ENCODE data around the gene KRT78. TPM values are rescaled to one million over a fixed set of nuclear protein-coding genes. Genes with fewer than 3 reads are reported as not detected.
A peak's percentile ranks its signal among the peaks of the same experiment; 100 is the strongest.

The KRT78 gene
- total RNA-seq, 6 experiments from 2014 or later: 0.30 TPM; not detected in 5

DNA sequence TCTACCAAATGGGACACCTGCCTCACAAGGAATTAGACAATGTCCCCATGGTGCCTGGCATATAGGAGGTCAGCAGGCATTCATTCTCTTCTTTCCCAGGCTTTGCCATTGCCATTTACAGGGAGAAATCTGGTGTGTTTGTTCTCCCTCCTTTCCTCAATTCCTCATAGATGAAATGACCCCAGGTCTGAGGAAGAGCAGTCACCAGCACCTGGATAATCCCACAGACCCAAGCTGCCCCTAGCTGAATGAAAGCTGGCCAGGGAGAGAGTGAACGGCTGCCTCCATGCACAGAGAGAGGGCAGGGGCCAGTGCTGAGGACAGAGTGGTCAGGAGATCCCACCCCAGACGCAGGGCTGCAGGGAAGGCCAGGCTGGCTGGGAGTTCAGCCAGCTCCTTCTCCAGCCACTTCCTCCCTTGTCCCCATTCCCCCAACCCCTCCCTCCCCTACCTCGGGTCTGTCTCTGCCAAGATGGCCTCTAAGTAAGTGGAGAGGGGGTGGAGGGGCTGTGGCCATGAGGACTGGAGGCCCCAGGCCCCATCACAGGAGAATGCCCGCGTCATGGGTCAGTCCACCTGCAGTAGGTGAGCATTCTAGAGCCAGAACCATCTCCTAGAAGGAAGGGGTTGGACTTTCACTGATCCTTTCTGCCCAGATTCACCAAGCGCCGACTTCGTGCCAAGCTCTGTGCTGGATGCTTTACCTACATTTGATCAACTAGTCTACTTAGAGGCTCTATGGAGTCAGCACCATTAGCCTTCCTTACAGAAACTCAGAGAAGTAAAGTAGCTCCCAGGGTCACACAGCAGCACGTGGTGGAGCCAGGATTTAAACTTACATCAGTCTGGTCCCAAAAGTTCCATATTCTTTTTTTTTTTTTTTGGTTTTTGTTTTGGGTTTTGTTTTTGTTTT, 32.9 kb downstream of the KRT78 start:
- Mint-ChIP-seq H3K4me3 (no peak overlapping the region), H3K27ac (no peak overlapping the region), H3K27me3 (ENCODE audit: insufficient read depth) (peaks cover 55% of the 10 kb centered on the region), H3K4me1 (ENCODE audit: low read depth) (peaks cover 9% of the 10 kb centered on the region), H3K36me3 (ENCODE audit: low read depth) (no peaks in the 10 kb centered on the region), H3K9me3 (no peaks in the 10 kb centered on the region)
- DNase-seq: no peak
- TF ChIP-seq, protein P1, sequence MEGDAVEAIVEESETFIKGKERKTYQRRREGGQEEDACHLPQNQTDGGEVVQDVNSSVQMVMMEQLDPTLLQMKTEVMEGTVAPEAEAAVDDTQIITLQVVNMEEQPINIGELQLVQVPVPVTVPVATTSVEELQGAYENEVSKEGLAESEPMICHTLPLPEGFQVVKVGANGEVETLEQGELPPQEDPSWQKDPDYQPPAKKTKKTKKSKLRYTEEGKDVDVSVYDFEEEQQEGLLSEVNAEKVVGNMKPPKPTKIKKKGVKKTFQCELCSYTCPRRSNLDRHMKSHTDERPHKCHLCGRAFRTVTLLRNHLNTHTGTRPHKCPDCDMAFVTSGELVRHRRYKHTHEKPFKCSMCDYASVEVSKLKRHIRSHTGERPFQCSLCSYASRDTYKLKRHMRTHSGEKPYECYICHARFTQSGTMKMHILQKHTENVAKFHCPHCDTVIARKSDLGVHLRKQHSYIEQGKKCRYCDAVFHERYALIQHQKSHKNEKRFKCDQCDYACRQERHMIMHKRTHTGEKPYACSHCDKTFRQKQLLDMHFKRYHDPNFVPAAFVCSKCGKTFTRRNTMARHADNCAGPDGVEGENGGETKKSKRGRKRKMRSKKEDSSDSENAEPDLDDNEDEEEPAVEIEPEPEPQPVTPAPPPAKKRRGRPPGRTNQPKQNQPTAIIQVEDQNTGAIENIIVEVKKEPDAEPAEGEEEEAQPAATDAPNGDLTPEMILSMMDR (IDR thresholded peaks at IDR 0.05): no peak

DNA sequence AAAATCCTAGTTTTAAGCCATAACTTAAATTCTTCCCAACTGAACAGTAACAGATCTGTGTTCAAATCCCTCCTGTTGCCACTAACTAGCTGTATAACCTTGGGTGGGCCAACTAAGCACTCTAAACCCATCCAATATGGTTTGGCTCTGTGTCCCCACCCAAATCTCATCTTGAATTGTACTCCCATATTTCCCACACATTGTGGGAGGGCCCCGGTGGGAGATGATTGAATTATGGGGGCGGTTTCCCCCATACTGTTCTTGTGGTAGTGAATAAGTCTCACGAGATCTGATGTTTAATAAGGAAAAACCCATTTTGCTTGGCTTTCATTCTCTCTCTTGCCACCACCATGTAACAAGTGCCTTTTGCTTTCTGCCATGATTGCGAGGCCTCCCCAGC, 33.6 kb downstream of the KRT78 start:
- Mint-ChIP-seq H3K9me3 (no peaks in the 10 kb centered on the region), H3K27ac (no peak overlapping the region), H3K36me3 (ENCODE audit: low read depth) (no peaks in the 10 kb centered on the region), H3K27me3 (ENCODE audit: insufficient read depth) (peaks cover 50% of the 10 kb centered on the region), H3K4me3 (no peak overlapping the region), H3K4me1 (ENCODE audit: low read depth) (peaks cover 9% of the 10 kb centered on the region)
- DNase-seq: no peak
- TF ChIP-seq, protein P1 (IDR thresholded peaks at IDR 0.05): no peak

DNA sequence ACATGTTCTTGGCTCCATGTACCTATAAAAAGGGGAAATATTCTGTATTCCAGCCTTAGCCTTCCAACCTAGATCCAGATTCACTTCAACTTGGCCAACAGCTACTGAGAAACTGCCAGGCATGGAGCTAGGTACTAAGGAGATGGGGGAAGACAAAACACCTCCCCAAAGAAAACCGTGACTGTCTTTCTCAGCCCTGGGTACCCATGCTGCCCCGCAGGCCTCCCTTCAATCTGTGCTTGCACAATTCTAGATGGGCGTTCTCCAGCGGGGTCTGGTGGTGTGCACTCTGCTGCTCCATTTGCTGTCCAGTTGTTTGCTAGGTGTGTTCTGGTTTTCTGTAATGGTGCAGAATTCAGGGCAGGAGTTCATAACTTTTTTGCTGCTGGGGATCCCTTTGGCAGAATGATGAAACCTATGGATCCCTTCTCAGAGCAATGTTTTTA, 34.1 kb downstream of the KRT78 start:
- peaks cover 9% of the 10 kb centered on the region for H3K4me1 Mint-ChIP-seq (ENCODE audit: low read depth)
- H3K27me3 Mint-ChIP-seq (ENCODE audit: insufficient read depth): peaks cover 48% of the 10 kb centered on the region
- no peak for DNase-seq
- no peak overlapping the region for H3K27ac Mint-ChIP-seq
- no peaks in the 10 kb centered on the region for H3K9me3 Mint-ChIP-seq
- H3K36me3 Mint-ChIP-seq (ENCODE audit: low read depth): no peaks in the 10 kb centered on the region
- TF ChIP-seq, protein P1 (IDR thresholded peaks at IDR 0.05): no peak
- no peak overlapping the region for H3K4me3 Mint-ChIP-seq

DNA sequence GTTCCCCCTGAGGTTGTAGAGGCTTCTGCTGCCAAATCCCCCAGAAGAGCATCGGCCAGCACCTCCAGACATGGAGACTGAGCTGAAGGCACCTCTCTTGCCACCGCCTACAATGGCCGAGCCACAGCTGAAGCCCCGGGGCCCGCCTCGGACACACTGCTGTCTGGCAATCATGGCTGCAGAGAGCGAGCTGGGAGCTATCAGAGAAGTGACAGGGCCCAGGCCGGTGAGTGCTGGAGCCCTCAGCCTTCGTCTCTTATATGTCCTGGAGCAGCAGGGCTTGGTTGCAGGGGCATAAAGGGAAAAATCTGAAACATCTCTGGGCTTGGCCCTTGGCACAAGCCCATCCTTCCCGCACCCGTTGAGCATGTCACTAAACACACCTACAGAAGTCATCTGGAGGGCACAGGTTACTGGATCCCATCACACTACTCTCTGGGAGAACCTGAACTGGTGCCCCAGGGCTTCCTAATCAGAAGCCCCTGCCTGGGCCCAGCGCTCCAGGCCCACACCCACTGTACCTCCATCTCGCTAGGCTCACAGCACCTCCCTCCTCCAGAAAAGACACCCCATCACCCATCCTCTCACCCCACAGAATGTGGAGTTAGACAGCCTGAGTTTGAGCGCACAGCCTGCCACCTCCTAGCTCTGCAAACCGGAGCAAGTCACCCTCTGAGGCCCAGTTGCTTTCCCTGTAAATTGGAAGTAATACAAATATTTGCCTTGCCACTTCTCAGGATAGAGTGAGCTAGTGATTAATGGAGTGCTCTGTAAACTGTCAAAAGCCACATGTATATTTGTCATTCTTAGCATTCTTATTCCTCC, 34.7 kb downstream of the KRT78 start, which contains the start of gene KRT4:
Gene KRT4, minus strand, starts transcription at position 232 of the 825 bp plus-strand sequence. Its CDS starts 58 bp downstream, at position 174.
- H3K36me3 Mint-ChIP-seq (ENCODE audit: low read depth): no peaks in the 10 kb centered on the region
- TF ChIP-seq, protein P1 (IDR thresholded peaks at IDR 0.05): no peak
- H3K4me1 Mint-ChIP-seq (ENCODE audit: low read depth): peaks cover 9% of the 10 kb centered on the region
- H3K9me3 Mint-ChIP-seq: no peaks in the 10 kb centered on the region
- peaks cover 45% of the 10 kb centered on the region for H3K27me3 Mint-ChIP-seq (ENCODE audit: insufficient read depth)
- no peak within 1 kb of the TSS for H3K4me3 Mint-ChIP-seq
- DNase-seq: peak; percentile 43
- H3K27ac Mint-ChIP-seq: no peak within 1 kb of the TSS

DNA sequence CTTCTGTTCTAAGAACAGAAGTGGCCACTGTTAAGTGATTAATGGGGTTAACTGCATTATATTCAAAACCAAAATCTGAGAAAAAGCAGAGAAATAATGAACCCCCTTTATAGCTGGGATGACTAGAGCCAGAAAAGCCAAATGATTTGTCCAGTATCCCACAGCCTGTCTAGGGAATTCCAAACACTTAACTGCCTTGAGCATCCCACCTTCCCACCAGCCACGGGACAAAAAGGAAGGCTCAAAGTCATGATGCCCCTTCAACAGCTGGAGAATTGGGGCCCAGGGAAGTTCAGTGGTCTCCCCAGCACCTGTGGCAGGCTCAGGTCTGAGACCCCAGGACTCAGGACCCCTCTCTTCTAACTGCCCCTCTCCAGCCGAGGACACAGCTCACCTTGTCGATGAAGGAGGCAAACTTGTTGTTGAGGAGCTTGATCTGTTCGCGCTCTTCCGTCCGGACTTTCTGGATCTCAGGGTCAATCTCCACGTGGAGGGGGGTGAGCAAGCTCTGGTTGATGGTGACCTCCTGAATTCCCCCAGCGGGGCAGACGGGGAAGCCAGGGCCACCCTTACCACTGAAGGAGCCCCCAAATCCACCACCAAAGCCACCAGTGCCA, 35.5 kb downstream of the KRT78 start:
- peaks cover 45% of the 10 kb centered on the region for H3K27me3 Mint-ChIP-seq (ENCODE audit: insufficient read depth)
- no peaks in the 10 kb centered on the region for H3K36me3 Mint-ChIP-seq (ENCODE audit: low read depth)
- H3K9me3 Mint-ChIP-seq: no peaks in the 10 kb centered on the region
- H3K27ac Mint-ChIP-seq: no peak overlapping the region
- DNase-seq: no peak
- peaks cover 9% of the 10 kb centered on the region for H3K4me1 Mint-ChIP-seq (ENCODE audit: low read depth)
- no peak overlapping the region for H3K4me3 Mint-ChIP-seq
- TF ChIP-seq, protein P1 (IDR thresholded peaks at IDR 0.05): no peak
